ENCODE measurements around the gene CA4. TPM values are rescaled to one million over a fixed set of nuclear protein-coding genes. Genes with fewer than 3 reads are reported as not detected.

The CA4 gene
- total RNA-seq, 1 experiment from 2014 or later: 6.7 TPM

- ATAC-seq (no peak), DNase-seq (ENCODE audit: low spot score) (no peak)
- no peaks in the 10 kb centered on the region for H3K9me3 Mint-ChIP-seq
- no peaks in the 10 kb centered on the region for H3K36me3 Mint-ChIP-seq
- no peak overlapping the region for H3K27ac Mint-ChIP-seq
- H3K4me3 Mint-ChIP-seq: peak overlapping the region; percentile 68
- TF ChIP-seq TP53 (CRISPR knock-in tag; IDR thresholded peaks at IDR 0.05): no peak
- TF ChIP-seq ZNF121 (CRISPR knock-in tag; IDR thresholded peaks at IDR 0.05): 0 out of 2 replicates have a peak, but pooled peaks have one; percentile 32
- H3K4me1 Mint-ChIP-seq: peaks cover 57% of the 10 kb centered on the region
- ChIA-PET POLR2A (interaction anchor here (0.5 to 1.0 kb wide), 3 partner anchors 9 to 1010 kb away, joined by 3 to 5 read pairs (median 3); partner anchors contain the start of gene CA4), CTCF (interaction anchor here (0.6 to 5.1 kb wide), 16 partner anchors 10 to 460 kb away, joined by 3 to 53 read pairs (median 4); partner anchors contain the start of genes CA4 and HEATR6)
- peaks cover 91% of the 10 kb centered on the region for H3K27me3 Mint-ChIP-seq (ENCODE audit: low read depth)
Observed at GRCh38 chr17:60141111-60142018, 8.4 kb upstream of the CA4 start.

- Mint-ChIP-seq H3K27ac (peak overlapping the region; percentile 54; the same call in 1 of the 2 replicates), H3K4me3 (peak overlapping the region; percentile 68), H3K36me3 (no peaks in the 10 kb centered on the region), H3K4me1 (peaks cover 57% of the 10 kb centered on the region), H3K9me3 (no peaks in the 10 kb centered on the region), H3K27me3 (ENCODE audit: low read depth) (peaks cover 84% of the 10 kb centered on the region)
- DNase-seq (ENCODE audit: low spot score) (peak; percentile 94), ATAC-seq (peak; percentile 68)
- POLR2A ChIA-PET: interaction anchor here (1.1 kb wide), 1 partner anchor 16 kb away, joined by 3 read pairs; no protein-coding TSS in a partner anchor
- CTCF ChIA-PET: interaction anchor here (0.6 to 5.1 kb wide), 16 partner anchors 9 to 528 kb away, joined by 3 to 53 read pairs (median 5); partner anchors contain the start of genes CA4, CHCT1 and HEATR6
- TF ChIP-seq CTCF (IDR thresholded peaks at IDR 0.05) (peak; percentile 45; the same call in 1 of the 2 replicates), ZNF281 (CRISPR knock-in tag; IDR thresholded peaks at IDR 0.05) (0 out of 2 replicates have a peak, but pooled peaks have one; percentile 43), GTF2I (CRISPR knock-in tag; conservative IDR thresholded peaks at IDR 0.05) (no peak)
Observed at GRCh38 chr17:60142872-60143499, 6.8 kb upstream of the CA4 start.

GRCh38 chr17:60145006-60145935 is 4.5 kb upstream of the CA4 start:
- H3K27ac Mint-ChIP-seq: no peak overlapping the region
- H3K4me3 Mint-ChIP-seq: peak overlapping the region; percentile 28
- ChIA-PET POLR2A (no interaction called here), CTCF (interaction anchor here (1.2 to 1.7 kb wide), 2 partner anchors 13 to 14 kb away, joined by 6 to 7 read pairs; no protein-coding TSS in a partner anchor)
- H3K27me3 Mint-ChIP-seq (ENCODE audit: low read depth): peaks cover 83% of the 10 kb centered on the region
- DNase-seq (ENCODE audit: low spot score) (no peak), ATAC-seq (no peak)
- peaks cover 59% of the 10 kb centered on the region for H3K4me1 Mint-ChIP-seq
- H3K9me3 Mint-ChIP-seq: no peaks in the 10 kb centered on the region
- H3K36me3 Mint-ChIP-seq: no peaks in the 10 kb centered on the region
- TF ChIP-seq ZNF138 (CRISPR knock-in tag; conservative IDR thresholded peaks at IDR 0.05) (no peak), KAT7 (CRISPR knock-in tag; IDR thresholded peaks at IDR 0.05; ENCODE audit: borderline replicate concordance) (no peak), HMGXB4 (CRISPR knock-in tag; IDR thresholded peaks at IDR 0.05) (no peak), GRHL2 (CRISPR knock-in tag; IDR thresholded peaks at IDR 0.05; ENCODE audit: insufficient replicate concordance, severe bottlenecking) (no peak), ARID4B (CRISPR knock-in tag; IDR thresholded peaks at IDR 0.05; ENCODE audit: borderline replicate concordance) (no peak), CTCF (IDR thresholded peaks at IDR 0.05) (no peak), MAX (CRISPR knock-in tag; IDR thresholded peaks at IDR 0.05) (no peak)
